Skin of body (tissue), 1 donor: ENCODE results near the gene SLC35G3. TPM values are rescaled to one million over a fixed set of nuclear protein-coding genes. Genes with fewer than 3 reads are reported as not detected.

ENCODE experiments used
- total RNA-seq: library from RNA; depleted of rRNA; stranded (reverse); fragments of >200 nt; gene quantifications from one replicate; pipeline ENCODE4 v1.2.3, GENCODE V29; 2014

SLC35G3 gene
- total RNA-seq, 1 donor from 2014 or later = not detected

Other genes starting within 250 kb of the SLC35G3 start
- gene CCT6B, start 232.9 kb downstream of the SLC35G3 start, total RNA-seq = 3.2 TPM
- 12.7 TPM for gene ZNF830, start 232.9 kb downstream of the SLC35G3 start, total RNA-seq
- gene LIG3, start 213.9 kb downstream of the SLC35G3 start, total RNA-seq = 40.7 TPM
- gene RFFL, start 130.7 kb downstream of the SLC35G3 start, total RNA-seq = 6.5 TPM
- gene RAD51D, start 74.5 kb downstream of the SLC35G3 start, total RNA-seq = 4.9 TPM
- gene FNDC8, start 72.8 kb downstream of the SLC35G3 start, total RNA-seq = not detected
- 11.3 TPM for gene NLE1, start 52.1 kb downstream of the SLC35G3 start, total RNA-seq
- gene UNC45B, start 46.6 kb downstream of the SLC35G3 start, total RNA-seq = 13.3 TPM
- 6.7 TPM for gene SLFN5, start 48.7 kb upstream of the SLC35G3 start, total RNA-seq
- 27.9 TPM for gene SLFN11, start 179.2 kb upstream of the SLC35G3 start, total RNA-seq
- gene SLFN12, start 238.1 kb upstream of the SLC35G3 start, total RNA-seq = 11.1 TPM